ENCODE data around the gene ARF1.

DNA sequence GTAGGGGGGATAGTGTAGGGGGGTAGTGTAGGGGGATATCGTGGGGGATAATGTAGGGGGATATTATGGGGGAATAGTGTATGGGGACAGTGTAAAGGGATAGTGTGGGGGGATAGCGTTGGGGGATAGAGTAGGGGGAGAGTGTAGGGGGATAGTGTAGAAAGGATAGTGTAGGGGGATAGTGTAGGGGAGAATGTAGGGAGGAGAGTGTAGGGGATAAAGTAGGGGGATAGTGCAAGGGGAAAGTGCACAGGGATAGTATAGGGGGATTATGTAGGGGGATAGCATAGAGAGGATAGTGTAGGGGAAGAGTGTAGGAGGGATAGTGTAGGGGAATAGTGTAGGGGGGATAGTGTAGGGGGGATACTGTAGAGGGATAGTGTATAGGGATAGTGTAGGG is 12.3 kb upstream of the ARF1 start:
- TF ChIP-seq, protein P1, sequence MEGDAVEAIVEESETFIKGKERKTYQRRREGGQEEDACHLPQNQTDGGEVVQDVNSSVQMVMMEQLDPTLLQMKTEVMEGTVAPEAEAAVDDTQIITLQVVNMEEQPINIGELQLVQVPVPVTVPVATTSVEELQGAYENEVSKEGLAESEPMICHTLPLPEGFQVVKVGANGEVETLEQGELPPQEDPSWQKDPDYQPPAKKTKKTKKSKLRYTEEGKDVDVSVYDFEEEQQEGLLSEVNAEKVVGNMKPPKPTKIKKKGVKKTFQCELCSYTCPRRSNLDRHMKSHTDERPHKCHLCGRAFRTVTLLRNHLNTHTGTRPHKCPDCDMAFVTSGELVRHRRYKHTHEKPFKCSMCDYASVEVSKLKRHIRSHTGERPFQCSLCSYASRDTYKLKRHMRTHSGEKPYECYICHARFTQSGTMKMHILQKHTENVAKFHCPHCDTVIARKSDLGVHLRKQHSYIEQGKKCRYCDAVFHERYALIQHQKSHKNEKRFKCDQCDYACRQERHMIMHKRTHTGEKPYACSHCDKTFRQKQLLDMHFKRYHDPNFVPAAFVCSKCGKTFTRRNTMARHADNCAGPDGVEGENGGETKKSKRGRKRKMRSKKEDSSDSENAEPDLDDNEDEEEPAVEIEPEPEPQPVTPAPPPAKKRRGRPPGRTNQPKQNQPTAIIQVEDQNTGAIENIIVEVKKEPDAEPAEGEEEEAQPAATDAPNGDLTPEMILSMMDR (conservative IDR thresholded peaks at IDR 0.05; ENCODE audit: low read depth, low read length): no peak
- TF ChIP-seq EZH2 (IDR thresholded peaks at IDR 0.05; ENCODE audit: borderline replicate concordance, low read depth, low read length, poor library complexity, severe bottlenecking): no peak
